Measurements from ENCODE around the gene COQ6.
A peak's percentile ranks its signal among the peaks of the same experiment; 100 is the strongest.

- TF ChIP-seq POLR2AphosphoS5 (IDR thresholded peaks at IDR 0.05), result no peak
- TF ChIP-seq CTCF (IDR thresholded peaks at IDR 0.05), result peak in 1 of 4 experiments; percentile 29
These were observed 14.4 kb upstream of the COQ6 start for GRCh38 chr14:73935666-73936065.

Measured in prostate gland (tissue), 2 donors.